HepG2 (cell line): ENCODE measurements around the gene SDC1. TPM values are rescaled to one million over a fixed set of nuclear protein-coding genes. Genes with fewer than 3 reads are reported as not detected.

Experiments used
- BCL6 ChIP-seq: IDR thresholded peaks from 2 replicates; pipeline ENCODE4 v1.6.1; 2016; ENCODE audit warnings: missing genetic modification reagents, missing compliant biosample characterization
- ETV6 ChIP-seq: sonication (generic); formaldehyde crosslinking; conservative IDR thresholded peaks from 2 replicates; pipeline ENCODE4 v1.4.0; 2020; ENCODE audit warnings: missing genetic modification reagents
- HMGA1 ChIP-seq: sonication (generic); formaldehyde crosslinking; conservative IDR thresholded peaks from 2 replicates; pipeline ENCODE4 v1.4.0; 2020; ENCODE audit warnings: missing genetic modification reagents
- MBNL3 ChIP-seq: fragments of 250-450 bp; sonication (Bioruptor Pico); conservative IDR thresholded peaks from 2 replicates; pipeline ENCODE4 v1.8.0; 2022; ENCODE audit warnings: mild to moderate bottlenecking, inconsistent platforms
- ZFP37 ChIP-seq: sonication (generic); formaldehyde crosslinking; IDR thresholded peaks from 2 replicates; pipeline ENCODE4 v1.4.0; 2020; ENCODE audit warnings: missing genetic modification reagents, borderline replicate concordance
- ZNF24 ChIP-seq: fragments of 450-650 bp; IDR thresholded peaks from 2 replicates; pipeline ENCODE4 v1.6.1; 2017; ENCODE audit warnings: antibody characterized with exemption, mild to moderate bottlenecking
- ZNF317 ChIP-seq: sonication (generic); formaldehyde crosslinking; IDR thresholded peaks from 2 replicates; pipeline ENCODE4 v1.5.0; 2020; ENCODE audit warnings: mild to moderate bottlenecking, missing genetic modification reagents
- ZNF605 ChIP-seq: sonication (generic); formaldehyde crosslinking; IDR thresholded peaks from 2 replicates; pipeline ENCODE4 v1.8.0; 2022; ENCODE audit warnings: mild to moderate bottlenecking, missing genetic modification reagents
- ZNF7 ChIP-seq: IDR thresholded peaks from 2 replicates; pipeline ENCODE4 v1.6.1; 2016; ENCODE audit warnings: missing biosample characterization, missing genetic modification reagents
- ZNF720 ChIP-seq: sonication (generic); formaldehyde crosslinking; IDR thresholded peaks from 2 replicates; pipeline ENCODE4 v1.4.0; 2020; ENCODE audit warnings: missing genetic modification reagents
- ZNF747 ChIP-seq: sonication (generic); formaldehyde crosslinking; IDR thresholded peaks from 2 replicates; pipeline ENCODE4 v1.8.1; 2023; ENCODE audit warnings: missing genetic modification reagents, mild to moderate bottlenecking, borderline replicate concordance
- ZNF772 ChIP-seq: sonication (generic); formaldehyde crosslinking; IDR thresholded peaks from 2 replicates; pipeline ENCODE4 v1.5.0; 2020; ENCODE audit warnings: mild to moderate bottlenecking, missing genetic modification reagents
- polyA plus RNA-seq, 8 experiments: library from polyadenylated mRNA; depleted of rRNA in 3 of 8; stranded (reverse) in 7 of 8; unstranded in 1 of 8; fragments of >200 nt; fragmentation: Illumina TruSeq in 4 of 8; extraction: Trizol in 4 of 8; gene quantifications; 2 replicates each; pipeline versions ENCODE4 v1.2.1 to v1.2.3, GENCODE V29; 2011 to 2016; ENCODE audit warnings: low read depth in 4 of 8, missing spikeins in 1 of 8, mixed read lengths in 1 of 8; ENCODE audit not compliant: insufficient read depth in 1 of 8
- total RNA-seq, 5 experiments: library from RNA; depleted of rRNA; stranded (reverse); fragments of >200 nt; fragmentation: Illumina TruSeq; extraction: Trizol; gene quantifications; 2 replicates each; pipeline ENCODE4 v1.2.3, GENCODE V29; 2016; ENCODE audit warnings: low read depth in 1 of 5
- TF ChIP-seq, protein P1 (sequence below): IDR thresholded peaks from 2 replicates; pipeline ENCODE4 v1.6.1; 2016; ENCODE audit warnings: mild to moderate bottlenecking
- TF ChIP-seq, protein P2 (sequence below): IDR thresholded peaks from 2 replicates; pipeline ENCODE4 v1.6.1; 2012; ENCODE audit warnings: low read depth, low read length, improper control_type of control experiment
- TF ChIP-seq, protein P3 (sequence below): sonication (generic); formaldehyde crosslinking; conservative IDR thresholded peaks from 2 replicates; pipeline ENCODE4 v1.8.0; 2022; ENCODE audit warnings: mild to moderate bottlenecking, moderate library complexity, missing genetic modification reagents
- TF ChIP-seq, protein P4 (sequence below): sonication (generic); formaldehyde crosslinking; IDR thresholded peaks from 2 replicates; pipeline ENCODE4 v1.4.0; 2020; ENCODE audit warnings: missing genetic modification reagents, borderline replicate concordance
- TF ChIP-seq, protein P5 (sequence below): sonication (generic); formaldehyde crosslinking; IDR thresholded peaks from 2 replicates; pipeline ENCODE4 v1.4.0; 2020; ENCODE audit warnings: missing genetic modification reagents, borderline replicate concordance

Gene SDC1
- total and polyA plus RNA-seq, 2 of the 13 experiments (the other 11 are each of a cell fraction or from before 2014, with no cell fraction given): 108 to 119 TPM

DNA sequence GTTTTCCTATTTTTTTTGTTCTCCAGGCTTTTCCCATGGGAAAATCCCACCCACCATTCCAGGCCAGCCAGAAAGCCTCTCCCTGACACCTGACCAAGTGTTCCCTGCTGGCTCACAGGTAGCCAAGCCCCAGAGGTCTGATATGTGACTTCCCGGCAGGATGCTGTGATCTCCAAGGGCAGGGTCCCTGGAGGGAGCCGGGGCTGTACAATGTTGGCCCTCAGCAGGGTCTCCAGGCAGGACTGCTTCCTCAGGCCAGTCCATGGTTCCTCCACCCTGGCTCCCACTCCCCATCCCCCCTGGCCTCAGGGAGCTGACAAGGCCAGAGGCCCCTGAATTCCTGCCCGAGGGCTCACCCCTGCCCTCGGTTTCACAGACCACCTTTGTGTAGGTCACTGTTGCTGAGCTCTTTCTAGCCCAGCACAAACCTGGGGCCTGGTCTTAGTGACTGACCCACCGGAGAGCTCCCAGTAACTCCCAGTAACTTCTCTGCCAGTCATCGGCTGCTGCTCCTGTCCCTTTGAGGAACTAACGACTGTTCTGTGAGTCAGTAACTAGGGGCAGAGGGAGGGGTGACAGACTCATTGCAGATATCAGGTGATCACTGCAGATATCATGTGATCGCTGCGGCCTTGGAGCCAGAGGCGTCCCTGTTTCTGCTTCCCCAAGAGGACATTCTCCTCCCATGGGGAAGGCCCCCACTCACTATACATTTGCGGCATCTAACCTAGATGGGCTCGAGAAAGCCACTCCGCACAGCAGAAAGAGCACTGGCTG is 38.7 kb downstream of the SDC1 start (continued):
- TF ChIP-seq ZNF7 (CRISPR knock-in tag) (peak; percentile 76), ZNF24 (0 out of 2 replicates have a peak, but pooled peaks have one; percentile 24), ZFP37 (CRISPR knock-in tag) (0 out of 2 replicates have a peak, but pooled peaks have one; percentile 27), ZNF720 (CRISPR knock-in tag) (no peak), ZNF605 (CRISPR knock-in tag) (peak; percentile 72; the same call in 1 of the 2 replicates), MBNL3 (CRISPR knock-in tag) (no peak), HMGA1 (CRISPR knock-in tag) (no peak), ZNF772 (CRISPR knock-in tag) (peak; percentile 60; the same call in 1 of the 2 replicates), BCL6 (CRISPR knock-in tag) (no peak), ZNF747 (CRISPR knock-in tag) (peak; percentile 62; the same call in 1 of the 2 replicates), ZNF317 (CRISPR knock-in tag) (peak; percentile 97), ETV6 (0 out of 2 replicates have a peak, but pooled peaks have one; percentile 20)
- TF ChIP-seq, protein P1, sequence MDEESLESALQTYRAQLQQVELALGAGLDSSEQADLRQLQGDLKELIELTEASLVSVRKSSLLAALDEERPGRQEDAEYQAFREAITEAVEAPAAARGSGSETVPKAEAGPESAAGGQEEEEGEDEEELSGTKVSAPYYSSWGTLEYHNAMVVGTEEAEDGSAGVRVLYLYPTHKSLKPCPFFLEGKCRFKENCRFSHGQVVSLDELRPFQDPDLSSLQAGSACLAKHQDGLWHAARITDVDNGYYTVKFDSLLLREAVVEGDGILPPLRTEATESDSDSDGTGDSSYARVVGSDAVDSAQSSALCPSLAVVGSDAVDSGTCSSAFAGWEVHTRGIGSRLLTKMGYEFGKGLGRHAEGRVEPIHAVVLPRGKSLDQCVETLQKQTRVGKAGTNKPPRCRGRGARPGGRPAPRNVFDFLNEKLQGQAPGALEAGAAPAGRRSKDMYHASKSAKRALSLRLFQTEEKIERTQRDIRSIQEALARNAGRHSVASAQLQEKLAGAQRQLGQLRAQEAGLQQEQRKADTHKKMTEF (CRISPR knock-in tag): peak; percentile 65
- TF ChIP-seq, protein P2, sequence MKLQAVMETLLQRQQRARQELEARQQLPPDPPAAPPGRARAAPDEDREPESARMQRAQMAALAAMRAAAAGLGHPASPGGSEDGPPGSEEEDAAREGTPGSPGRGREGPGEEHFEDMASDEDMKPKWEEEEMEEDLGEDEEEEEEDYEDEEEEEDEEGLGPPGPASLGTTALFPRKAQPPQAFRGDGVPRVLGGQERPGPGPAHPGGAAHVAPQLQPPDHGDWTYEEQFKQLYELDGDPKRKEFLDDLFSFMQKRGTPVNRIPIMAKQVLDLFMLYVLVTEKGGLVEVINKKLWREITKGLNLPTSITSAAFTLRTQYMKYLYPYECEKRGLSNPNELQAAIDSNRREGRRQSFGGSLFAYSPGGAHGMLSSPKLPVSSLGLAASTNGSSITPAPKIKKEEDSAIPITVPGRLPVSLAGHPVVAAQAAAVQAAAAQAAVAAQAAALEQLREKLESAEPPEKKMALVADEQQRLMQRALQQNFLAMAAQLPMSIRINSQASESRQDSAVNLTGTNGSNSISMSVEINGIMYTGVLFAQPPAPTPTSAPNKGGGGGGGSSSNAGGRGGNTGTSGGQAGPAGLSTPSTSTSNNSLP: peak; percentile 40; the same call in 1 of the 2 replicates
- TF ChIP-seq, protein P3, sequence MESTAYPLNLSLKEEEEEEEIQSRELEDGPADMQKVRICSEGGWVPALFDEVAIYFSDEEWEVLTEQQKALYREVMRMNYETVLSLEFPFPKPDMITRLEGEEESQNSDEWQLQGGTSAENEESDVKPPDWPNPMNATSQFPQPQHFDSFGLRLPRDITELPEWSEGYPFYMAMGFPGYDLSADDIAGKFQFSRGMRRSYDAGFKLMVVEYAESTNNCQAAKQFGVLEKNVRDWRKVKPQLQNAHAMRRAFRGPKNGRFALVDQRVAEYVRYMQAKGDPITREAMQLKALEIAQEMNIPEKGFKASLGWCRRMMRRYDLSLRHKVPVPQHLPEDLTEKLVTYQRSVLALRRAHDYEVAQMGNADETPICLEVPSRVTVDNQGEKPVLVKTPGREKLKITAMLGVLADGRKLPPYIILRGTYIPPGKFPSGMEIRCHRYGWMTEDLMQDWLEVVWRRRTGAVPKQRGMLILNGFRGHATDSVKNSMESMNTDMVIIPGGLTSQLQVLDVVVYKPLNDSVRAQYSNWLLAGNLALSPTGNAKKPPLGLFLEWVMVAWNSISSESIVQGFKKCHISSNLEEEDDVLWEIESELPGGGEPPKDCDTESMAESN: no peak
- TF ChIP-seq, protein P4, sequence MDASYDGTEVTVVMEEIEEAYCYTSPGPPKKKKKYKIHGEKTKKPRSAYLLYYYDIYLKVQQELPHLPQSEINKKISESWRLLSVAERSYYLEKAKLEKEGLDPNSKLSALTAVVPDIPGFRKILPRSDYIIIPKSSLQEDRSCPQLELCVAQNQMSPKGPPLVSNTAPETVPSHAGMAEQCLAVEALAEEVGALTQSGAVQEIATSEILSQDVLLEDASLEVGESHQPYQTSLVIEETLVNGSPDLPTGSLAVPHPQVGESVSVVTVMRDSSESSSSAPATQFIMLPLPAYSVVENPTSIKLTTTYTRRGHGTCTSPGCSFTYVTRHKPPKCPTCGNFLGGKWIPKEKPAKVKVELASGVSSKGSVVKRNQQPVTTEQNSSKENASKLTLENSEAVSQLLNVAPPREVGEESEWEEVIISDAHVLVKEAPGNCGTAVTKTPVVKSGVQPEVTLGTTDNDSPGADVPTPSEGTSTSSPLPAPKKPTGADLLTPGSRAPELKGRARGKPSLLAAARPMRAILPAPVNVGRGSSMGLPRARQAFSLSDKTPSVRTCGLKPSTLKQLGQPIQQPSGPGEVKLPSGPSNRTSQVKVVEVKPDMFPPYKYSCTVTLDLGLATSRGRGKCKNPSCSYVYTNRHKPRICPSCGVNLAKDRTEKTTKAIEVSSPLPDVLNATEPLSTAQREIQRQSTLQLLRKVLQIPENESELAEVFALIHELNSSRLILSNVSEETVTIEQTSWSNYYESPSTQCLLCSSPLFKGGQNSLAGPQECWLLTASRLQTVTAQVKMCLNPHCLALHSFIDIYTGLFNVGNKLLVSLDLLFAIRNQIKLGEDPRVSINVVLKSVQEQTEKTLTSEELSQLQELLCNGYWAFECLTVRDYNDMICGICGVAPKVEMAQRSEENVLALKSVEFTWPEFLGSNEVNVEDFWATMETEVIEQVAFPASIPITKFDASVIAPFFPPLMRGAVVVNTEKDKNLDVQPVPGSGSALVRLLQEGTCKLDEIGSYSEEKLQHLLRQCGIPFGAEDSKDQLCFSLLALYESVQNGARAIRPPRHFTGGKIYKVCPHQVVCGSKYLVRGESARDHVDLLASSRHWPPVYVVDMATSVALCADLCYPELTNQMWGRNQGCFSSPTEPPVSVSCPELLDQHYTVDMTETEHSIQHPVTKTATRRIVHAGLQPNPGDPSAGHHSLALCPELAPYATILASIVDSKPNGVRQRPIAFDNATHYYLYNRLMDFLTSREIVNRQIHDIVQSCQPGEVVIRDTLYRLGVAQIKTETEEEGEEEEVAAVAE (CRISPR knock-in tag): no peak
- TF ChIP-seq, protein P5, sequence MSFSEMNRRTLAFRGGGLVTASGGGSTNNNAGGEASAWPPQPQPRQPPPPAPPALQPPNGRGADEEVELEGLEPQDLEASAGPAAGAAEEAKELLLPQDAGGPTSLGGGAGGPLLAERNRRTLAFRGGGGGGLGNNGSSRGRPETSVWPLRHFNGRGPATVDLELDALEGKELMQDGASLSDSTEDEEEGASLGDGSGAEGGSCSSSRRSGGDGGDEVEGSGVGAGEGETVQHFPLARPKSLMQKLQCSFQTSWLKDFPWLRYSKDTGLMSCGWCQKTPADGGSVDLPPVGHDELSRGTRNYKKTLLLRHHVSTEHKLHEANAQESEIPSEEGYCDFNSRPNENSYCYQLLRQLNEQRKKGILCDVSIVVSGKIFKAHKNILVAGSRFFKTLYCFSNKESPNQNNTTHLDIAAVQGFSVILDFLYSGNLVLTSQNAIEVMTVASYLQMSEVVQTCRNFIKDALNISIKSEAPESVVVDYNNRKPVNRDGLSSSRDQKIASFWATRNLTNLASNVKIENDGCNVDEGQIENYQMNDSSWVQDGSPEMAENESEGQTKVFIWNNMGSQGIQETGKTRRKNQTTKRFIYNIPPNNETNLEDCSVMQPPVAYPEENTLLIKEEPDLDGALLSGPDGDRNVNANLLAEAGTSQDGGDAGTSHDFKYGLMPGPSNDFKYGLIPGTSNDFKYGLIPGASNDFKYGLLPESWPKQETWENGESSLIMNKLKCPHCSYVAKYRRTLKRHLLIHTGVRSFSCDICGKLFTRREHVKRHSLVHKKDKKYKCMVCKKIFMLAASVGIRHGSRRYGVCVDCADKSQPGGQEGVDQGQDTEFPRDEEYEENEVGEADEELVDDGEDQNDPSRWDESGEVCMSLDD (CRISPR knock-in tag): no peak
